Activated gamma-delta T cell (primary cell): Measurements from ENCODE around the gene ETNPPL.
"Not testable (repeated sequence)": the region's sequence is repeated elsewhere in the genome, so short reads cannot be mapped to it uniquely, and the experiment has no call there.

ENCODE experiments used
- DNase-seq: peaks from one replicate; lab custom pipeline; 2025; lab: John Stamatoyannopoulos, UW

Gene ETNPPL

GRCh38 chr4:108758498-108758897, 4.4 kb downstream of the ETNPPL start:
- no peak for DNase-seq

GRCh38 chr4:108754327-108754726, 8.5 kb downstream of the ETNPPL start:
- no peak for DNase-seq

GRCh38 chr4:108751321-108751720, 11.5 kb downstream of the ETNPPL start:
- DNase-seq: no peak

GRCh38 chr4:108749119-108749518, 13.7 kb downstream of the ETNPPL start:
- no peak for DNase-seq

GRCh38 chr4:108746511-108746910, 16.3 kb downstream of the ETNPPL start:
- no peak for DNase-seq

- DNase-seq: no peak
Observed at GRCh38 chr4:108744307-108744706, 18.5 kb downstream of the ETNPPL start.

- DNase-seq: no peak
Observed at GRCh38 chr4:108742451-108743420, 20.1 kb downstream of the ETNPPL start.

GRCh38 chr4:108738003-108738706, 24.7 kb downstream of the ETNPPL start:
- no peak for DNase-seq

GRCh38 chr4:108731006-108731405, 31.8 kb downstream of the ETNPPL start:
- no peak for DNase-seq

- DNase-seq: no peak
Observed at GRCh38 chr4:108730579-108730978, 32.3 kb downstream of the ETNPPL start.

- DNase-seq: no peak
Observed at GRCh38 chr4:108729731-108730130, 33.1 kb downstream of the ETNPPL start.

GRCh38 chr4:108725457-108725856, 37.4 kb downstream of the ETNPPL start:
- no peak for DNase-seq

GRCh38 chr4:108717386-108717785, 45.5 kb downstream of the ETNPPL start:
- DNase-seq: no peak

GRCh38 chr4:108716340-108716739, 46.5 kb downstream of the ETNPPL start:
- no peak for DNase-seq

GRCh38 chr4:108714880-108715279, 48.0 kb downstream of the ETNPPL start:
- no peak for DNase-seq

- not testable (repeated sequence) for DNase-seq
Observed at GRCh38 chr4:108710578-108710977, 52.3 kb downstream of the ETNPPL start.

- DNase-seq: no peak
Observed at GRCh38 chr4:108709722-108710121, 53.1 kb downstream of the ETNPPL start.

GRCh38 chr4:108709234-108709633, 53.6 kb downstream of the ETNPPL start:
- DNase-seq: no peak

- no peak for DNase-seq
Observed at GRCh38 chr4:108706289-108706688, 56.6 kb downstream of the ETNPPL start.

- no peak for DNase-seq
Observed at GRCh38 chr4:108703966-108704365, 58.9 kb downstream of the ETNPPL start.

GRCh38 chr4:108703370-108703769, 59.5 kb downstream of the ETNPPL start:
- DNase-seq: no peak

GRCh38 chr4:108702960-108703359, 59.9 kb downstream of the ETNPPL start:
- no peak for DNase-seq
